Measurements from ENCODE around the gene RPS21. TPM values are rescaled to one million over a fixed set of nuclear protein-coding genes. Genes with fewer than 3 reads are reported as not detected.

RPS21 gene
- total RNA-seq, 2 experiments from 2014 or later: 3,015 to 3,210 TPM

DNA sequence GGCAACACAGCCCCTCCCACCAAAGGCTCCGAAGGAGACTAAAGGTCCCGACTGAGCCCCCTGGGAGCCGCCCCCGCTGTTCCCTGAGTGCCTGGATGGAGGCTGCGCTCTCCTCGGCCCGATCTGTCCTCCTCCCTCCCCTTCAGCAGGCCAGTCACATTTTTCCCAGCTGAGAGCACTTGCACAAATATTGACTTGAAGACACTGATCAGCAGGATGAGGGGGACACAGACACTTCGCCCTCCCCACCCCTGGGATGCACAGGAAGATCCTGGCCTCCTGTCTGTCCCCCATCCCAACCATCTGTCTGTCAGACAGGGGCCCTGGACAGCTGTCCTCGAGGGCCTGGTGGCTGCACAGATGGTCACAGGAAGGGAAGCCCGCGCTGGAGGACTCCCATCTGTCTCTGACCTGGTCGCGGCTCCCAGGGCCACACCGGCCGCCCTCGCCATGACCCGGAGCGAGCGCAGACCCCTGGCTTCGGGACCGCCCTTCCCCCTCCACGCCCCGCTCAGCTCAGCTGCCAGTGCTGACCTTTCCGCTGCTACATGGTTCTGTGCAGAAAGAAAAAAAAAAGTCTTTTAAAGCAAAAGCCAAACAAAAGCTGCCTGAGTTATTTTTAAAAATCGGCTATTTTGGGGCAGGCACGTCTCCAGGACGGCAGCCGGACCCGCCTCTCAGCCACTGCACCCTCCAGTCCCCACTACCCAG lies 30.9 kb upstream of the RPS21 start:
- ChIA-PET CTCF (no interaction called here), POLR2A (no interaction called here)
- Mint-ChIP-seq H3K9me3 (no peaks in the 10 kb centered on the region), H3K36me3 (ENCODE audit: low read depth) (no peaks in the 10 kb centered on the region), H3K27me3 (no peaks in the 10 kb centered on the region), H3K27ac (no peak overlapping the region), H3K4me3 (no peak overlapping the region), H3K4me1 (ENCODE audit: low read depth) (no peaks in the 10 kb centered on the region)
- TF ChIP-seq, protein P1, sequence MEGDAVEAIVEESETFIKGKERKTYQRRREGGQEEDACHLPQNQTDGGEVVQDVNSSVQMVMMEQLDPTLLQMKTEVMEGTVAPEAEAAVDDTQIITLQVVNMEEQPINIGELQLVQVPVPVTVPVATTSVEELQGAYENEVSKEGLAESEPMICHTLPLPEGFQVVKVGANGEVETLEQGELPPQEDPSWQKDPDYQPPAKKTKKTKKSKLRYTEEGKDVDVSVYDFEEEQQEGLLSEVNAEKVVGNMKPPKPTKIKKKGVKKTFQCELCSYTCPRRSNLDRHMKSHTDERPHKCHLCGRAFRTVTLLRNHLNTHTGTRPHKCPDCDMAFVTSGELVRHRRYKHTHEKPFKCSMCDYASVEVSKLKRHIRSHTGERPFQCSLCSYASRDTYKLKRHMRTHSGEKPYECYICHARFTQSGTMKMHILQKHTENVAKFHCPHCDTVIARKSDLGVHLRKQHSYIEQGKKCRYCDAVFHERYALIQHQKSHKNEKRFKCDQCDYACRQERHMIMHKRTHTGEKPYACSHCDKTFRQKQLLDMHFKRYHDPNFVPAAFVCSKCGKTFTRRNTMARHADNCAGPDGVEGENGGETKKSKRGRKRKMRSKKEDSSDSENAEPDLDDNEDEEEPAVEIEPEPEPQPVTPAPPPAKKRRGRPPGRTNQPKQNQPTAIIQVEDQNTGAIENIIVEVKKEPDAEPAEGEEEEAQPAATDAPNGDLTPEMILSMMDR (IDR thresholded peaks at IDR 0.05): no peak
- H3K9me3 ChIP-seq (ENCODE audit: control insufficient read depth in 1 of 2, insufficient read depth in 1 of 2, low read length in 2 of 2): peaks cover 0 to 7% of the 10 kb centered on the region in 2 experiments
- no peaks in the 10 kb centered on the region for H3K36me3 ChIP-seq (ENCODE audit: insufficient read depth, low read length)
- DNase-seq (no peak), ATAC-seq (ENCODE audit: poor library complexity) (no peak)
- H3K27ac ChIP-seq (ENCODE audit: low read depth in 1 of 2, low read length in 2 of 2): no peak overlapping the region
- H3K4me3 ChIP-seq (ENCODE audit: low read length): no peak overlapping the region
- H3K4me1 ChIP-seq (ENCODE audit: insufficient read depth, low read length): no peaks in the 10 kb centered on the region
- intact Hi-C loops (cut with DNase I, micrococcal nuclease): no loop called here
- peaks cover 5 to 8% of the 10 kb centered on the region in 2 experiments for H3K27me3 ChIP-seq (ENCODE audit: control insufficient read depth in 1 of 2, insufficient read depth in 2 of 2, low read length in 2 of 2)

DNA sequence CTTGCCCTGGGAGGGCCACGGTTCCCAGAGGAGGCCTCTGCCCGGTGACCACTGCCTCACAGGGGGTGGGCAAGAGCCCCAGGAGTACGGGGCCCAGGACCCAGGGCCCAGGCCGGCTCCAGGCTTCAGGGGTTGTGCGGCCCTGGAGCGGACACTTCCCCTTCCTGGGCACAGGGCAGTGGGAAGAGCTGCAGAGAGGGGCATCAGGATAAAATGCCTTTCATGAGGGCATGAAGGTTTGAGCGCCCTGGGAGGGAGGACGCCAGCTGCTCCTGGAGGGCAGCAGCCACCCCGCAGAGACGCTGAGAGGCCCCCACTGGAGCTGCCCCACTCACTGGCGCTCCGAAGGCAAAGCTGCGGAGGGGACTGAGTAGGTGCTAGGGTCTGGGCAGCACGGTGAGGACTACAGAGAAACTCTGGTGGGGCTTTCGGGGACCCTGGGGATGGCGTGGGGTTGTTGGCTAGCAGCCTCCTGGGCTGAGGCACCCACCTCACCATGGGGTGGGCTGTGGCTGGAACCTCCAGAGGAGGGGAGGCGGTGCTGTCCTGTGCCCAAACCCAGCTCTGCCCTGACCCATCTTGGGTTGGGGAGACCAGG lies 30.2 kb upstream of the RPS21 start:
- ATAC-seq (ENCODE audit: poor library complexity): no peak
- no peaks in the 10 kb centered on the region for H3K9me3 Mint-ChIP-seq
- Histone ChIP-seq H3K4me3 (ENCODE audit: low read length) (no peak overlapping the region), H3K36me3 (ENCODE audit: insufficient read depth, low read length) (no peaks in the 10 kb centered on the region), H3K27ac (ENCODE audit: low read depth in 1 of 2, low read length in 2 of 2) (no peak overlapping the region), H3K4me1 (ENCODE audit: insufficient read depth, low read length) (no peaks in the 10 kb centered on the region), H3K9me3 (ENCODE audit: control insufficient read depth in 1 of 2, insufficient read depth in 1 of 2, low read length in 2 of 2) (peaks cover 0 to 7% of the 10 kb centered on the region in 2 experiments), H3K27me3 (ENCODE audit: control insufficient read depth in 1 of 2, insufficient read depth in 2 of 2, low read length in 2 of 2) (peaks cover 5 to 8% of the 10 kb centered on the region in 2 experiments)
- H3K4me1 Mint-ChIP-seq (ENCODE audit: low read depth): no peaks in the 10 kb centered on the region
- ChIA-PET POLR2A (no interaction called here), CTCF (no interaction called here)
- DNase-seq: no peak
- no peaks in the 10 kb centered on the region for H3K36me3 Mint-ChIP-seq (ENCODE audit: low read depth)
- H3K4me3 Mint-ChIP-seq: no peak overlapping the region
- H3K27me3 Mint-ChIP-seq: no peaks in the 10 kb centered on the region
- no peak overlapping the region for H3K27ac Mint-ChIP-seq
- TF ChIP-seq, protein P1 (IDR thresholded peaks at IDR 0.05): no peak
- intact Hi-C loops (cut with DNase I, micrococcal nuclease): no loop called here

DNA sequence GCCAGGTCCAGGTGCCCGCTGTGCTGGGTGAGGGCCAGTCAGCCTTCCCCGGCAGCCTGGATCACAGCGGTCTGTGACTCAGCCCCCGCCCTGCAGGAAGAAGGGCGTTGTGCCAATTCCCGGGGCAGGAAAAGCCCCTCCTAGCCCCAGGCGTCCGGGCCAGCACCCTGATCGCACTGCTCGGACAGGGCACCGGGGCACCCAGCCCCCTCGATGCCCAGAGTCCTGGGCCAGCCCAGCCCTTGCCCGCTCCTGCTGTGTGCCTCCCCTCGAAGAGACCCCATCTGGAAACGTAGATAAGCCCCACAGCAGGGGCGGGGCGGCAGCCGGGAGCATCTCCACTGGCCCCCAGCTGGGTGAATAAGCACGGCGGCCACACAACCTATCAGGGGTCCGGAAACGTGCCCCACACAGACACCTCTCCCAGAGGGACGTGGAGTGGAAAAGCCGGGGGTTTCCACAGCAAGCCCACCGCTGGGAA lies 29.7 kb upstream of the RPS21 start:
- TF ChIP-seq, protein P1 (IDR thresholded peaks at IDR 0.05): no peak
- no peaks in the 10 kb centered on the region for H3K36me3 ChIP-seq (ENCODE audit: insufficient read depth, low read length)
- no peak overlapping the region for H3K27ac Mint-ChIP-seq
- H3K27me3 ChIP-seq (ENCODE audit: control insufficient read depth in 1 of 2, insufficient read depth in 2 of 2, low read length in 2 of 2): peaks cover 5 to 8% of the 10 kb centered on the region in 2 experiments
- ChIA-PET POLR2A (no interaction called here), CTCF (no interaction called here)
- no peaks in the 10 kb centered on the region for H3K36me3 Mint-ChIP-seq (ENCODE audit: low read depth)
- no peak for DNase-seq
- H3K9me3 ChIP-seq (ENCODE audit: control insufficient read depth in 1 of 2, insufficient read depth in 1 of 2, low read length in 2 of 2): peaks cover 0 to 7% of the 10 kb centered on the region in 2 experiments
- intact Hi-C loops (cut with DNase I, micrococcal nuclease): no loop called here
- H3K4me1 ChIP-seq (ENCODE audit: insufficient read depth, low read length): no peaks in the 10 kb centered on the region
- H3K4me3 ChIP-seq (ENCODE audit: low read length): no peak overlapping the region
- no peaks in the 10 kb centered on the region for H3K27me3 Mint-ChIP-seq
- ATAC-seq (ENCODE audit: poor library complexity): no peak
- H3K27ac ChIP-seq (ENCODE audit: low read depth in 1 of 2, low read length in 2 of 2): no peak overlapping the region
- H3K4me1 Mint-ChIP-seq (ENCODE audit: low read depth): no peaks in the 10 kb centered on the region
- no peaks in the 10 kb centered on the region for H3K9me3 Mint-ChIP-seq
- no peak overlapping the region for H3K4me3 Mint-ChIP-seq
